Esophagus squamous epithelium (tissue), 5 donors: Measurements from ENCODE around the gene C21orf91. TPM values are rescaled to one million over a fixed set of nuclear protein-coding genes. Genes with fewer than 3 reads are reported as not detected.

ENCODE experiments used
- DNase-seq: peaks from one replicate; lab custom pipeline; 2025; lab: John Stamatoyannopoulos, UW
- H3K27ac ChIP-seq, 4 donors: fragments of 200-600 bp; sonication (generic); one replicate each; pipeline ENCODE4 v1.5.1; 2016 to 2019; ENCODE audit warnings: mild to moderate bottlenecking in 1 of 4
- H3K27me3 ChIP-seq, 4 donors: fragments of 200-600 bp; sonication (generic); 1 replicate in 3 of 4; 2 replicates in 1 of 4; pipeline versions ENCODE4 v1.5.1 to v1.6.0; 2017 to 2021; ENCODE audit warnings: antibody characterized with exemption in 1 of 4
- H3K36me3 ChIP-seq, 3 donors: fragments of 200-600 bp; sonication (generic); one replicate each; pipeline ENCODE4 v1.5.1; 2016 to 2019
- H3K4me1 ChIP-seq, 3 donors: fragments of 200-600 bp; sonication (generic); one replicate each; pipeline ENCODE4 v1.5.1; 2017 to 2019
- H3K4me3 ChIP-seq, 4 donors: fragments of 200-600 bp; sonication (generic); 1 replicate in 3 of 4; 2 replicates in 1 of 4; pipeline ENCODE4 v1.5.1; 2016 to 2019; ENCODE audit warnings: mild to moderate bottlenecking in 2 of 4, moderate library complexity in 1 of 4
- H3K9me3 ChIP-seq, 3 donors: fragments of 200-600 bp; sonication (generic); one replicate each; pipeline ENCODE4 v1.5.1; 2016 to 2019
- CTCF ChIP-seq, 6 experiments: fragments of 450-650 bp in 4 of 6; fragments of 200-600 bp in 2 of 6; sonication (generic) in 2 of 6; IDR thresholded peaks; one replicate each; pipeline ENCODE4 v1.5.1; 2016 to 2019; ENCODE audit warnings: antibody characterized with exemption in 6 of 6, mild to moderate bottlenecking in 4 of 6, moderate library complexity in 4 of 6
- POLR2A ChIP-seq, 4 donors: fragments of 450-650 bp; IDR thresholded peaks; one replicate each; pipeline ENCODE4 v1.6.1; 2017; ENCODE audit warnings: antibody characterized with exemption in 4 of 4, mild to moderate bottlenecking in 4 of 4, moderate library complexity in 3 of 4
- WGBS, 2 donors: methylation state at CpG; one replicate each; pipeline ENCODE4 v1.1.5; 2018; 5-methylcytosine and 5-hydroxymethylcytosine counted together
- intact Hi-C: fragments of 100-400 bp; cut with DNase I; formaldehyde crosslinking; loops from one replicate; pipeline ENCODE4 v1.15.0; 2022
- total RNA-seq, 4 donors: library from RNA; depleted of rRNA; stranded (reverse); fragments of >200 nt; gene quantifications; one replicate each; pipeline ENCODE4 v1.1.0, GENCODE V29; 2016
- donor health status: DM: yes; HTN: yes; CAD: no.

C21orf91 gene
- total RNA-seq, 4 donors from 2014 or later, result 4.2 to 16.5 (median 12.8) TPM

- H3K4me1 ChIP-seq, result peaks cover 0 to 5% (median 0%) of the 10 kb centered on the region in 3 donors
- H3K27ac ChIP-seq, result no peak overlapping the region
- no peaks in the 10 kb centered on the region for H3K27me3 ChIP-seq
- 84 to 85% methylated on average over 4 of the region's 4 CpGs for WGBS, 2 donors
- no peak for DNase-seq
- H3K4me3 ChIP-seq, result no peak overlapping the region
- H3K36me3 ChIP-seq, result no peaks in the 10 kb centered on the region
- no peaks in the 10 kb centered on the region for H3K9me3 ChIP-seq
- intact Hi-C loops, result no loop called here
- TF ChIP-seq CTCF (IDR thresholded peaks at IDR 0.05), result no peak
- no peak for TF ChIP-seq POLR2A (IDR thresholded peaks at IDR 0.05)
Observed at GRCh38 chr21:17758683-17759082, 60.5 kb downstream of the C21orf91 start.

GRCh38 chr21:17757671-17758070, 61.5 kb downstream of the C21orf91 start:
- Histone ChIP-seq H3K27ac (no peak overlapping the region), H3K36me3 (no peaks in the 10 kb centered on the region), H3K4me1 (no peaks in the 10 kb centered on the region), H3K4me3 (no peak overlapping the region), H3K27me3 (no peaks in the 10 kb centered on the region), H3K9me3 (no peaks in the 10 kb centered on the region)
- no peak for TF ChIP-seq POLR2A (IDR thresholded peaks at IDR 0.05)
- no peak for TF ChIP-seq CTCF (IDR thresholded peaks at IDR 0.05)
- no peak for DNase-seq
- intact Hi-C loops, result no loop called here
- no CpG with 5 or more reads among the region's 20 CpGs for WGBS, 2 donors

GRCh38 chr21:17753736-17754135, 65.4 kb downstream of the C21orf91 start:
- intact Hi-C loops, result no loop called here
- no peak for DNase-seq
- no peak overlapping the region for H3K4me3 ChIP-seq
- no peaks in the 10 kb centered on the region for H3K27me3 ChIP-seq
- H3K27ac ChIP-seq, result no peak overlapping the region
- no peaks in the 10 kb centered on the region for H3K36me3 ChIP-seq
- 54 to 59% methylated on average over 2 of the region's 2 CpGs for WGBS, 2 donors
- no peaks in the 10 kb centered on the region for H3K4me1 ChIP-seq
- no peak for TF ChIP-seq POLR2A (IDR thresholded peaks at IDR 0.05)
- TF ChIP-seq CTCF (IDR thresholded peaks at IDR 0.05), result no peak
- no peaks in the 10 kb centered on the region for H3K9me3 ChIP-seq

GRCh38 chr21:17752171-17752570, 67.0 kb downstream of the C21orf91 start:
- H3K4me3 ChIP-seq, result no peak overlapping the region
- WGBS, 2 donors, result 70 to 86% methylated on average over 2 of the region's 2 CpGs
- H3K27me3 ChIP-seq, result no peaks in the 10 kb centered on the region
- no peaks in the 10 kb centered on the region for H3K4me1 ChIP-seq
- no peaks in the 10 kb centered on the region for H3K36me3 ChIP-seq
- no peak for DNase-seq
- H3K9me3 ChIP-seq, result no peaks in the 10 kb centered on the region
- intact Hi-C loops, result no loop called here
- H3K27ac ChIP-seq, result no peak overlapping the region
- TF ChIP-seq CTCF (IDR thresholded peaks at IDR 0.05) (no peak), POLR2A (IDR thresholded peaks at IDR 0.05) (no peak)

- Histone ChIP-seq H3K4me3 (no peak overlapping the region), H3K36me3 (no peaks in the 10 kb centered on the region), H3K4me1 (peaks cover 0 to 9% (median 1%) of the 10 kb centered on the region in 3 donors), H3K27me3 (no peaks in the 10 kb centered on the region), H3K9me3 (no peaks in the 10 kb centered on the region), H3K27ac (no peak overlapping the region)
- intact Hi-C loops, result no loop called here
- no peak for DNase-seq
- TF ChIP-seq CTCF (IDR thresholded peaks at IDR 0.05) (no peak), POLR2A (IDR thresholded peaks at IDR 0.05) (no peak)
- WGBS, 2 donors, result 62 to 64% methylated on average over 2 of the region's 2 CpGs
Observed at GRCh38 chr21:17746920-17747319, 72.2 kb downstream of the C21orf91 start.
